HEK293 (cell line): ENCODE data around the gene TH.

Experiments used
- CTCF ChIA-PET: fragments of 350-600 bp; formaldehyde crosslinking; extraction: SDS; loops from one replicate; lab custom pipeline; 2021; ENCODE audit warnings: antibody characterized with exemption; lab: Yijun Ruan, JAX
- POLR2A ChIA-PET: fragments of 300-600 bp; formaldehyde crosslinking; extraction: SDS; loops from one replicate; lab custom pipeline; 2020; ENCODE audit warnings: antibody characterized with exemption, inconsistent platforms; lab: Yijun Ruan, JAX
- H3K27ac ChIP-seq: fragments of 200-500 bp; sonication (Bioruptor generic); 2 replicates; pipeline ENCODE4 v1.5.1; 2014; ENCODE audit warnings: low read depth, low read length, control low read depth, inconsistent platforms; ENCODE audit errors: extremely low read depth
- H3K36me3 ChIP-seq, 2 experiments: fragments of 200-500 bp in 1 of 2; sonication (Bioruptor generic) in 1 of 2; 1 replicate in 1 of 2; 2 replicates in 1 of 2; pipeline ENCODE4 v1.5.1; 2014 to 2017; ENCODE audit warnings: inconsistent platforms in 2 of 2, low read length in 2 of 2; ENCODE audit not compliant: control insufficient read depth in 2 of 2, insufficient read depth in 1 of 2
- H3K4me1 ChIP-seq: fragments of 200-500 bp; sonication (Bioruptor generic); 2 replicates; pipeline ENCODE4 v1.5.1; 2014; ENCODE audit warnings: mild to moderate bottlenecking, low read length, inconsistent platforms; ENCODE audit not compliant: control insufficient read depth, insufficient read depth
- H3K4me3 ChIP-seq: 2 replicates; pipeline ENCODE4 v1.5.1; 2011; ENCODE audit warnings: low read depth, mild to moderate bottlenecking, control low read depth, low read length, moderate library complexity
- H3K9me3 ChIP-seq: fragments of 200-500 bp; sonication (Bioruptor generic); 2 replicates; pipeline ENCODE4 v1.5.1; 2014; ENCODE audit warnings: low read depth, low read length, inconsistent platforms; ENCODE audit not compliant: control insufficient read depth, insufficient read depth
- GLIS2 ChIP-seq: fragments of 450-650 bp; formaldehyde crosslinking; IDR thresholded peaks from 2 replicates; pipeline ENCODE4 v1.5.1; 2016; ENCODE audit warnings: missing biosample characterization, missing genetic modification characterization
- HIC1 ChIP-seq: fragments of 450-650 bp; formaldehyde crosslinking; IDR thresholded peaks from 2 replicates; pipeline ENCODE4 v1.5.1; 2016; ENCODE audit warnings: missing biosample characterization, missing genetic modification characterization
- KLF17 ChIP-seq: fragments of 450-650 bp; formaldehyde crosslinking; IDR thresholded peaks from 2 replicates; pipeline ENCODE4 v1.5.1; 2016; ENCODE audit warnings: missing biosample characterization, missing genetic modification characterization
- SETDB1 ChIP-seq: IDR thresholded peaks from one replicate; pipeline ENCODE4 v1.6.1; 2017; ENCODE audit warnings: mild to moderate bottlenecking, low read length, moderate library complexity, mixed read lengths; ENCODE audit not compliant: insufficient read length
- SP2 ChIP-seq: fragments of 450-650 bp; formaldehyde crosslinking; IDR thresholded peaks from 2 replicates; pipeline ENCODE4 v1.5.1; 2016; ENCODE audit warnings: missing biosample characterization, missing genetic modification characterization
- ZBTB10 ChIP-seq: fragments of 450-650 bp; formaldehyde crosslinking; IDR thresholded peaks from 2 replicates; pipeline ENCODE4 v1.5.1; 2016; ENCODE audit warnings: missing biosample characterization, missing genetic modification characterization
- ZBTB21 ChIP-seq: fragments of 450-650 bp; formaldehyde crosslinking; IDR thresholded peaks from 2 replicates; pipeline ENCODE4 v1.5.1; 2017; ENCODE audit warnings: missing biosample characterization, missing genetic modification characterization
- ZBTB49 ChIP-seq: fragments of 450-650 bp; formaldehyde crosslinking; IDR thresholded peaks from 2 replicates; pipeline ENCODE4 v1.5.1; 2016; ENCODE audit warnings: missing biosample characterization, missing genetic modification characterization, low read depth
- ZFP69B ChIP-seq: fragments of 450-650 bp; formaldehyde crosslinking; IDR thresholded peaks from 2 replicates; pipeline ENCODE4 v1.5.1; 2016; ENCODE audit warnings: missing biosample characterization, missing genetic modification characterization
- ZNF350 ChIP-seq: fragments of 450-650 bp; formaldehyde crosslinking; IDR thresholded peaks from 2 replicates; pipeline ENCODE4 v1.5.0; 2017; ENCODE audit warnings: missing biosample characterization, mild to moderate bottlenecking, missing genetic modification characterization
- ZNF518A ChIP-seq: fragments of 450-650 bp; formaldehyde crosslinking; conservative IDR thresholded peaks from 2 replicates; pipeline ENCODE4 v1.5.1; 2016; ENCODE audit warnings: low read depth, missing biosample characterization, missing genetic modification characterization
- ZNF548 ChIP-seq: fragments of 450-650 bp; formaldehyde crosslinking; IDR thresholded peaks from 2 replicates; pipeline ENCODE4 v1.5.1; 2016; ENCODE audit warnings: missing biosample characterization, missing genetic modification characterization
- ZNF623 ChIP-seq: fragments of 450-650 bp; formaldehyde crosslinking; IDR thresholded peaks from 2 replicates; pipeline ENCODE4 v1.5.1; 2016; ENCODE audit warnings: missing biosample characterization, missing genetic modification characterization
- ZNF677 ChIP-seq: fragments of 450-650 bp; IDR thresholded peaks from 2 replicates; pipeline ENCODE4 v1.5.0; 2018; ENCODE audit warnings: missing biosample characterization, mild to moderate bottlenecking, missing genetic modification characterization, moderate library complexity
- ZSCAN30 ChIP-seq: fragments of 450-650 bp; IDR thresholded peaks from 2 replicates; pipeline ENCODE4 v1.5.1; 2018; ENCODE audit warnings: missing biosample characterization, mild to moderate bottlenecking, missing genetic modification characterization, moderate library complexity

The TH gene

GRCh38 chr11:2129699-2130366 lies 41.8 kb downstream of the TH start:
- ChIA-PET POLR2A (no interaction called here), CTCF (no interaction called here)
- no peak overlapping the region for H3K27ac ChIP-seq
- TF ChIP-seq GLIS2 (tag by site-specific recombination) (0 out of 2 replicates have a peak, but pooled peaks have one; percentile 20), ZNF623 (tag by site-specific recombination) (no peak)
- no peaks in the 10 kb centered on the region for H3K9me3 ChIP-seq
- H3K4me1 ChIP-seq: no peaks in the 10 kb centered on the region
- no peak overlapping the region for H3K4me3 ChIP-seq
- peaks cover 0 to 9% of the 10 kb centered on the region in 2 experiments; a peak in 1 of 3 replicates for H3K36me3 ChIP-seq

- Histone ChIP-seq H3K36me3 (peaks cover 0 to 9% of the 10 kb centered on the region in 2 experiments; a peak in 1 of 3 replicates), H3K9me3 (no peaks in the 10 kb centered on the region), H3K4me1 (no peaks in the 10 kb centered on the region), H3K27ac (no peak overlapping the region), H3K4me3 (no peak overlapping the region)
- CTCF ChIA-PET: no interaction called here
- TF ChIP-seq ZNF677 (tag by site-specific recombination) (no peak), SP2 (tag by site-specific recombination) (no peak), ZFP69B (tag by site-specific recombination) (no peak), ZSCAN30 (tag by site-specific recombination) (no peak)
- POLR2A ChIA-PET: no interaction called here
Observed at GRCh38 chr11:2129308-2129698, 42.3 kb downstream of the TH start.

GRCh38 chr11:2128511-2129307 lies 42.9 kb downstream of the TH start:
- Histone ChIP-seq H3K27ac (no peak overlapping the region), H3K9me3 (no peaks in the 10 kb centered on the region), H3K4me1 (no peaks in the 10 kb centered on the region), H3K36me3 (peaks cover 0 to 9% of the 10 kb centered on the region in 2 experiments; a peak in 1 of 3 replicates), H3K4me3 (no peak overlapping the region)
- ChIA-PET POLR2A (no interaction called here), CTCF (interaction anchor here (0.7 kb wide), 1 partner anchor 475 kb away, joined by 4 read pairs; no protein-coding TSS in a partner anchor)
- TF ChIP-seq ZNF518A (tag by site-specific recombination): no peak
- TF ChIP-seq ZBTB21 (tag by site-specific recombination): no peak
- no peak for TF ChIP-seq ZBTB10 (tag by site-specific recombination)
- TF ChIP-seq ZBTB49 (tag by site-specific recombination): no peak
- no peak for TF ChIP-seq ZNF350
- TF ChIP-seq HIC1: no peak
- no peak for TF ChIP-seq ZNF548 (tag by site-specific recombination)
- no peak for TF ChIP-seq KLF17
- no peak for TF ChIP-seq SETDB1
